Lung (tissue), 12 donors: Measurements from ENCODE around the gene FAM81A. TPM values are rescaled to one million over a fixed set of nuclear protein-coding genes. Genes with fewer than 3 reads are reported as not detected.
A peak's percentile ranks its signal among the peaks of the same experiment; 100 is the strongest.

Experiments
- ATAC-seq: fragments of 200-7000 bp; cut with Tn5 transposase; one replicate; pipeline ENCODE4 v1.9.1; 2020; ENCODE audit warnings: moderate number of reproducible peaks; ENCODE audit not compliant: insufficient read depth, low FRiP score
- DNase-seq, 3 donors: peaks; one replicate each; pipeline ENCODE4 v3.0.0-alpha.2; 2013 to 2017
- H3K27ac ChIP-seq, 2 donors: one replicate each; pipeline ENCODE4 v1.5.1; 2013; ENCODE audit warnings: mild to moderate bottlenecking in 2 of 2, moderate library complexity in 2 of 2, control low read depth in 1 of 2, inconsistent platforms in 1 of 2, low read depth in 1 of 2, low read length in 1 of 2
- H3K27me3 ChIP-seq, 3 donors: one replicate each; pipeline ENCODE4 v1.5.1; 2013; ENCODE audit warnings: low read length in 2 of 3; ENCODE audit not compliant: control insufficient read depth in 3 of 3, insufficient read depth in 3 of 3
- H3K36me3 ChIP-seq, 4 donors: one replicate each; pipeline ENCODE4 v1.5.1; 2013; ENCODE audit warnings: low read length in 4 of 4, mild to moderate bottlenecking in 1 of 4, moderate library complexity in 1 of 4; ENCODE audit not compliant: control insufficient read depth in 4 of 4, insufficient read depth in 4 of 4
- H3K4me1 ChIP-seq, 5 donors: one replicate each; pipeline ENCODE4 v1.5.1; 2013; ENCODE audit warnings: low read length in 5 of 5, mild to moderate bottlenecking in 2 of 5, moderate library complexity in 1 of 5; ENCODE audit not compliant: control insufficient read depth in 5 of 5, insufficient read depth in 5 of 5
- H3K4me3 ChIP-seq: one replicate; pipeline ENCODE4 v1.5.1; 2013; ENCODE audit warnings: mild to moderate bottlenecking, control low read depth, moderate library complexity
- H3K9ac ChIP-seq, 2 donors: one replicate each; pipeline ENCODE4 v1.5.1; 2013; ENCODE audit warnings: low read length in 2 of 2, control low read depth in 1 of 2; ENCODE audit not compliant: insufficient read depth in 1 of 2
- H3K9me3 ChIP-seq, 4 donors: one replicate each; pipeline ENCODE4 v1.5.1; 2013; ENCODE audit warnings: low read length in 3 of 4, mild to moderate bottlenecking in 1 of 4, moderate library complexity in 1 of 4; ENCODE audit not compliant: control insufficient read depth in 4 of 4, insufficient read depth in 3 of 4
- CTCF ChIP-seq: IDR thresholded peaks from 2 replicates; pipeline ENCODE4 v1.5.1; 2012; ENCODE audit warnings: mild to moderate bottlenecking; ENCODE audit errors: control extremely low read depth, extremely low read depth
- WGBS, 2 donors: extraction: QIAGEN DNeasy Blood & Tissue Kit; methylation state at CpG; one replicate each; pipeline ENCODE4 v1.1.7; 2013; 5-methylcytosine and 5-hydroxymethylcytosine counted together
- polyA plus RNA-seq, 2 donors: library from polyadenylated mRNA; stranded (reverse); fragments of 200-250 nt; gene quantifications; one replicate each; pipeline ENCODE4 v1.2.1, GENCODE V29; 2013
- total RNA-seq, 2 donors: library from RNA; depleted of rRNA in 1 of 2; stranded (reverse); fragments of >200 nt in 1 of 2; gene quantifications; one replicate each; pipeline ENCODE4 v1.2.1, GENCODE V29; 2014 to 2021
- donor health status: control.
- donor health status: control.
- donor health status: Bipolar disorder and iron deficiency.
- donor health status: healthy.
- donor health status: DM: yes; HTN: yes; CAD: no.

FAM81A gene
- total and polyA plus RNA-seq, 4 donors, result 0.67 to 2.9 (median 1.7) TPM

- Histone ChIP-seq H3K36me3 (no peaks in the 10 kb centered on the region), H3K4me3 (no peak overlapping the region), H3K4me1 (peaks cover 0 to 8% (median 0%) of the 10 kb centered on the region in 5 donors), H3K27ac (no peak overlapping the region), H3K27me3 (peaks cover 0 to 3% (median 0%) of the 10 kb centered on the region in 3 donors), H3K9ac (no peak overlapping the region), H3K9me3 (peaks cover 0 to 2% (median 0%) of the 10 kb centered on the region in 4 donors)
- ATAC-seq (no peak), DNase-seq (no peak)
- WGBS, 2 donors, result 75 to 87% methylated on average over 8 of the region's 8 CpGs
- TF ChIP-seq CTCF, result no peak
Measured at GRCh38 chr15:59443341-59444072, 5.5 kb downstream of the FAM81A start.

- no peak overlapping the region for H3K4me3 ChIP-seq
- no peaks in the 10 kb centered on the region for H3K36me3 ChIP-seq
- H3K27ac ChIP-seq, result no peak overlapping the region
- no peak for TF ChIP-seq CTCF
- WGBS, 2 donors, result 80 to 89% methylated on average over 11 of the region's 11 CpGs
- H3K9ac ChIP-seq, result no peak overlapping the region
- no peaks in the 10 kb centered on the region for H3K27me3 ChIP-seq
- peaks cover 0 to 7% (median 0%) of the 10 kb centered on the region in 5 donors for H3K4me1 ChIP-seq
- H3K9me3 ChIP-seq, result peaks cover 0 to 2% (median 0%) of the 10 kb centered on the region in 4 donors
- DNase-seq (no peak), ATAC-seq (no peak)
Measured at GRCh38 chr15:59444081-59444835, 6.3 kb downstream of the FAM81A start.

GRCh38 chr15:59444980-59445545 lies 7.1 kb downstream of the FAM81A start:
- TF ChIP-seq CTCF, result no peak
- H3K27me3 ChIP-seq, result no peaks in the 10 kb centered on the region
- H3K36me3 ChIP-seq, result no peaks in the 10 kb centered on the region
- H3K4me1 ChIP-seq, result peaks cover 0 to 7% (median 0%) of the 10 kb centered on the region in 5 donors
- no peak overlapping the region for H3K9ac ChIP-seq
- H3K4me3 ChIP-seq, result no peak overlapping the region
- H3K9me3 ChIP-seq, result peaks cover 0 to 2% (median 0%) of the 10 kb centered on the region in 4 donors
- 64 to 77% methylated on average over 11 of the region's 11 CpGs for whole genome bisulfite sequencing, 2 donors
- ATAC-seq (no peak), DNase-seq (peak; percentile 45 to 80 (median 77))
- H3K27ac ChIP-seq, result no peak overlapping the region
